H1 (cell line): ENCODE results near the gene ARHGAP28. TPM values are rescaled to one million over a fixed set of nuclear protein-coding genes. Genes with fewer than 3 reads are reported as not detected.

Experiments used
- TBP ChIP-seq: IDR thresholded peaks from 2 replicates; pipeline ENCODE4 v1.6.1; 2011; ENCODE audit warnings: low read depth, low read length, improper control_type of control experiment
- polyA plus RNA-seq, 7 experiments: library from polyadenylated mRNA; depleted of rRNA in 3 of 7; stranded (reverse) in 5 of 7; unstranded in 2 of 7; fragments of >200 nt in 5 of 7; fragments of 200-250 nt in 2 of 7; gene quantifications; 1 replicate in 5 of 7; 2 replicates in 1 of 7; 4 replicates in 1 of 7; pipeline versions ENCODE4 v1.2.1 to v1.2.3, GENCODE V29; 2011 to 2013; ENCODE audit warnings: missing spikeins in 2 of 7, mixed read lengths in 2 of 7
- total RNA-seq: library from RNA; stranded (reverse); fragmentation: NEBNext Ultra II Directional; extraction: Animal tissue kit (Norgen Biotek cat#: 25700); gene quantifications from 2 replicates; pipeline ENCODE4 v1.2.1, GENCODE V29; 2021

The ARHGAP28 gene
- total and polyA plus RNA-seq, 2 of the 8 experiments (the other 6 are each of a cell fraction or from before 2014, with no cell fraction given) = 2.9 to 14.4 TPM

GRCh38 chr18:6836331-6836730 is 106.8 kb downstream of the ARHGAP28 start (continued):
- TF ChIP-seq TBP = no peak
- TF ChIP-seq, all 59 proteins: peak for 0
